GM19240 (cell line): Measurements from ENCODE around the gene CCM2L.
A peak's percentile ranks its signal among the peaks of the same experiment; 100 is the strongest.

ENCODE experiments used
- DNase-seq: peaks from one replicate; pipeline ENCODE4 v3.0.0; 2011; ENCODE audit warnings: low spot score; ENCODE audit not compliant: insufficient read length

Gene CCM2L

GRCh38 chr20:31992086-31992485, 18.2 kb upstream of the CCM2L start:
- DNase-seq, result no peak

- no peak for DNase-seq
Observed at GRCh38 chr20:31996996-31997395, 13.2 kb upstream of the CCM2L start.

DNA sequence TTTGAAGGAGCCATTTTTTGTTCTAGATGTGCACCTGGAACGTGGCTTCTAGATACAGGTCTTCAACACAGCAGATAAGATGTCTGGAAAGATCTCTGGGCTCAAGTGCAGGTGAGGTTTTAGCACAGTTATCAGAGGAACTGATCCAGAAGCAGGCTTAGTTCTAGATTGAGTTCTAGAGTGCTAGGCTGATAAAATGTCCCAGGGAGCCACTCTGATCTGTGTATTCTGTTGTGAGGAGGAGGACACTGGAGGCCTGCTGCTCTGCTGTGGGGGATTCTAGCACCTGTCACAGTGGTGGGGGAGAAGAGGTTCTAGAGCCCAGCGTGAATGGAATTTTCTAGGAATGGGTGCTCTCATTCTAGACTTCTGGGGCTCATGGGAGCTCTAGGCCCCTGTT, 12.0 kb upstream of the CCM2L start:
- no peak for DNase-seq

- DNase-seq, result no peak
Observed at GRCh38 chr20:32003325-32003724, 6.9 kb upstream of the CCM2L start.

- no peak for DNase-seq
Observed at GRCh38 chr20:32004963-32005362, 5.3 kb upstream of the CCM2L start.

DNA sequence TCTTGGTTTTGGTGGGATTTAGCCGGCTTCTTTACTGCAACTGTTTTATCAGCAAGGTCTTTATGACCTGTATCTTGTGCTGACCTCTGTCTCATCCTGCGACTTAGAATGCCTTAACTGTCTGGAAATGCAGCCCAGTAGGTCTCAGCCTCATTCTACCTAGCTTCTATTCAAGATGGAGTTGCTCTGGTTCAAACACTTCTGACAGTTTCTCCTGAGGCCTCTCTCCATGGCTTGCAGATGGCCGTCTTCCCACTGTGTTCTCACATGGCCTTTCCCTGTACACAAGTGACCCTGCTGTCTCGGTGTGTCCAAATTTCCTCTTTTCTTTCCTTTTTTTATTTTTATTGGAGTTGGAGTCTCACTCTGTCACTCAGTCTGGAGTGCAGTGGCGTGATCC, 4.2 kb upstream of the CCM2L start:
- DNase-seq, result no peak

DNA sequence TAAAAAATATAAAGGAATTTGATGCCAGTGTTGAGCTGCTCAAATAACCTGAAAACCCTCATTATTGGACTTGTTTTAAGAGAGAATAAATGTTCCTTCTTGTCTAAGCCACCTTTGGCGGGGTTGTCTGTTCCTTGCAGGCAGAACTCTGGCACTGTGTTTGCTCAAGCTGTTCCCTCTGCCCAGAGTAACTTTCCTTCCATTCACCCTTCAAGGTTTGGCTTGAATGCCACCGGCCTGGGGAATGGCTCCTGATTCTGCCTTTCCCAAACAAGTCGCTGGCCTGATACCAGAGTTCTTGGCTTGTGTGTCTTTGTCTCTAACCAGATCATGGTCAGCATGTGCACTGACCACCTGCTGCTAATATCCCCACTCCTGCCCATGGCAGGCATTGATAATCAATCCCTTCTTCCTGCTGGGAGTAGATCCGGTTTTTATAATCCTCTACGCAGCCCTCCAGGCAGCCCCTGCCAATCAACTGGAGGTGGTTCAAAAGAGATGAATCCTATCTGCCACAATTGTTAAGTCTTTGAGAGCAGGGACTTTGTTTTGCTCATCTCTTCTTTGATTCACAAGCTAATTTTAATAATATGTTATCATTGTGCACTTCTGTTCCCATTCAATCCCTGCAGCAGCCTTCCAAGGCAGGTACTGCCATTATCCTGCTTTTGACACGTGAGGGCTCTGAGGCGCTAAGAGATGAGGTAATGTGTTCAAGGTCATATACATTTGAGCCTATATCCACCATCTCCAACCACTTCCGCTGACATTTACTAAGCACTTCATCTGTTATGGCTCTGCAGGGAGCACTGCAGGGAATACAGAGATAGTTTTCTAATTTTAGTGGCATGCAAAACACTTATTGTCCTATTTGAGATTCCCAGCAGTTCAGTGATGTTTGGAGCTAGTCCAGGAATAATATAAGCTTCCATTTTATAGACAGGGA, 3.1 kb upstream of the CCM2L start:
- DNase-seq, result no peak

GRCh38 chr20:32007787-32008616, 2.2 kb upstream of the CCM2L start:
- DNase-seq, result no peak

DNA sequence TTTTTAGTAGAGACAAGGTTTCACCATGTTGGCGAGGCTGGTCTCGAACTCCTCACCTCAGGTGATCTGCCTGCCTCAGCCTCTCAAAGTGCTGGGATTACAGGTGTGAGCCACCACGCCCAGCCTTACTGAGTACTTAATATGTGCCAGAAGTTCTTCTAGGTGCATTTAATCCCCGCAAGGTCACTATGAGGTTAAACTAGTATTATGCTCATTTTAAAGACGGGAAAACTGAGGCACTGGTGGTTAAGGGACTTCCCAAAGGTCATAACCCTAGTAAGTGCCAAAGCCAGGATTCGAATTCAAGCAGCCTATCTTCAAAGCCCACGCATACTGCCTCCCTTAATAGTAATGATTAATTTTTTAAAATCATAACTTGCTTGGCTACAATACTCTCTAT, 674 bp upstream of the CCM2L start:
- no peak for DNase-seq

DNA sequence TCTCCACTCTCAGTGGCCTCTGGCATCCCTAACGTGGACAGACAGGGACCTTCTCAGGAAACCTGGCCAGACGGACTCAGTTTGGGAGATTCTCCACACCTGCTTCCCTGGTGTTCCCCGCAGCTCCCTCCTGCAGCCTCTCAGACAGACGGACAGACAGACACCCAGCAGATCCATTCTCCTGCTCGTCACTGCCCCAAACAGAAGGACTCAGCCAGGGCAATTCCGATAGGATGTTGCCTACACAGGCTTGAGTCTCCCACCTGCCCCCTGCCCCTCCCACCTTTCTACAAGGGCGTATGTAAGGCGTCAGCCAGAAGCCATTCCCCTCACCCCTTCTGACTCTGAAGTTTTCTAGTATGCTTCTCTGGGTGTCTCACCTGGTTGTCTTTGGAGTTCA, 428 bp downstream of the CCM2L start:
- no peak for DNase-seq

DNA sequence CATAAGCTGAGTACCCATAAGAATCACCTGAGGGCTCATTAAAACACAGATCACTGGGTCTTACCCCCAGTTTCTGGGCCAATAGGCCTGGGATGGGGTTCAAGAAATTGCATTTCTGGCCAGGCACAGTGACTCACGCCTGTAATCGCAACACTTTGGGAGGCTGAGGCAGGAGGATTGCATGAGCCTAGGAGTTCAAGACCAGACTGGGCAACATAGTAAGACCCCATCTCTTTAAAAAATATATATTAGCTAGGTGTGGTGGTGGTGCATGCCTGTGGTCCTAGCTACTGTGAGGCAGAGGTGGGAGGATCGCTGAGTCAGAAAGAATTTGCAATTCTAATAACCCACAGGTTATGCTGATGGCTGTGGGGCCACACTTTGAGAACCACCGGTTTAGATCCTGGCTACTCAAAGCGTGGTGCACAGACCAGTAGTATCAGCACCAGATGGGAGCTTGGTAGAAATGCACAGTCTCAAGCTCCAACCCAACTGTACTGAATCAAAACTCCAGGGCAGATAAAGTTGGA, 2.0 kb downstream of the CCM2L start:
- no peak for DNase-seq

GRCh38 chr20:32013326-32013725, 3.1 kb downstream of the CCM2L start:
- DNase-seq, result no peak

DNA sequence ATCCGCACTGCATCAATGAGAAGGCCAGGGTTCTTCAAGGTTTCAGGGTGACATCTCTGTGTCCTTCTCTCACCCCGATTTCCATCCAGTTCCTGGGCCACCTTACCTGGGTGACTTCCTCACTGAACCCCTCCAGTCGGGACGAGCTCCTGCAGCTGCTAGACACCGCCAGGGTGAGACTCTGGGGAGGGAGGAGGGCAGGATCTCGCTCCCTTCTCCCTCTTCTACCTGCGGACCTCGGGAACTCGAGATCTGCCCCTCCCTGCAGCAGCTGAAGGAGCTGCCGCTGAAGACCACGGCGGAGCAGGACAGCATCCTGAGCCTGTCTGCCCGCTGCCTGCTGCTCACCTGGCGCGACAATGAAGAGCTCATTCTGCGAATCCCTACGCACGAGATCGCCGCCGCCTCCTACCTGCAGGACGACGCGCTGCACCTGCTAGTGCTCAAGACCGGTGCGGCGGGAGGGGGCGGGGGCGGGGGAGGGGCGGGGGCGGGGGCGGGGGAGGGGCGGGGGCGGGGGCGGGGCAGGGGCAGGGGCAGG, 7.5 kb downstream of the CCM2L start:
- DNase-seq, result no peak

DNA sequence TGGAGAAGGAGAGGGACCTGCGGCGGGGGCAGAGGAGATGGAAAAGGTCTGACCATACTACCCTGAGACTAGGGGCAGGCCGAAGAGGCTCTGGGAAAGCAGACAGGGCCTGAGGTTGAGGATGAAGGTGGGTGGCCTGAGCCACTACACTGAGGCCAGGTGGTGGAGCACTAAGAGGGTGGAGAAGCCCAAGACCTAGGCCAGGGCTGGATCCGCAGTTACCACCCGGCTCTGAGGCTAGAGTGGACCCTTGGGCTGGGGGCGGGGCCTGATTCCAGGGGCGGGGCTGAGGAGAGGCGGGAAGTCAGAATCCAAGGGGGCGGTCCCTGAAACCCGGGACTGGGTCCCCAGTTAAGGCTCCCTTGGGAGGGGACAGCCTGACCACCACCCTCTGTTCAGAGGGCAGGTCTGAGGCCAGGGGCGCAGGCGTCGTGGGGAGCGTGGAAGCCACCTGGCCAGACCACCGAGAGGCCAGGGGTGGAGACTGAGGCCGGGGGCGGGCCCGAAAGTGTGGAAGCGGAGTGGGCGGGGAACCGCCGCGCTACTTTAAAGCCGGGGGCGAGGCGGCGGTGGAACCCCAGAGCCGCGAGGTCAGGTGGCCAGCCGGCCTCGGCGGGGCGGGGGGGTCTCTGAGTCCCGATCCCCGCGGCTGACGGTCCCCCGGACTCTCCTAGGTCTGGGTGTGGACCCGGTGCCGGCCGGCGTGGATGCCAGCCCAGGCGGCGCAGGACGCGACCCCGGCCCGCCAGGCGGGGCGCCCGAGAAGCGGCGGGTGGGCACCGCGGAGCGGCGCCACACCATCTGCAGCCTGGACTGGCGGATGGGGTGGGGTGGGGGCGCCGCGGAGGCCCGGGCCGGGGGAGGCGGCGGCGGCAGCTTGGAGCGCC, 8.3 kb downstream of the CCM2L start:
- DNase-seq, result peak; percentile 43

- no peak for DNase-seq
Observed at GRCh38 chr20:32019156-32019510, 8.9 kb downstream of the CCM2L start.

GRCh38 chr20:32019563-32020463, 9.6 kb downstream of the CCM2L start:
- DNase-seq, result no peak

DNA sequence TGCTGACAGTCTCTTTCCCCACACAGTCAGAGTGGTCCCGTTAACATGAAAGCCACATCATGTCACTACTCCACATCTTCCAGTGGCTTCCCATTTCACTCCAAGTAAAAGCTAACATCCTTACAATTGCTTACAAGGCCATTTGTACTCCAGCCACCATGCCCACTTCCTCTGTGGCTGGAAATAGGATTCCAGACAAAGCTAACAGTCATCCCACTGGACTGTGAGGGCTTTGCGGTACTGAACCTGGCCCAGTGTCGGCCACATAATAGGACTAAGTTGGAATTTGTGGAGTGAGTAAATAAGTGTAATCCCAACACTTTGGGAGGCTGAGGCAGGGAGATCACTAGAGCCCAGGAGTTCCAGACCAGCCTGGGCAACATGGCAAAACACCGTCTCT, 10.9 kb downstream of the CCM2L start:
- no peak for DNase-seq

- no peak for DNase-seq
Observed at GRCh38 chr20:32024683-32025295, 14.6 kb downstream of the CCM2L start.

GRCh38 chr20:32027643-32028042, 17.4 kb downstream of the CCM2L start:
- no peak for DNase-seq
